Lower leg skin (tissue), 3 donors: Measurements from ENCODE around the gene CRHBP.

Experiments used
- CTCF ChIP-seq, 3 donors: fragments of 450-650 bp; IDR thresholded peaks; one replicate each; pipeline ENCODE4 v1.5.1; 2016; ENCODE audit warnings: antibody characterized with exemption in 3 of 3, mild to moderate bottlenecking in 3 of 3, moderate library complexity in 2 of 3
- POLR2A ChIP-seq, 2 donors: fragments of 450-650 bp; IDR thresholded peaks; one replicate each; pipeline ENCODE4 v1.6.1; 2016 to 2017; ENCODE audit warnings: antibody characterized with exemption in 2 of 2, mild to moderate bottlenecking in 1 of 2, moderate library complexity in 1 of 2

DNA sequence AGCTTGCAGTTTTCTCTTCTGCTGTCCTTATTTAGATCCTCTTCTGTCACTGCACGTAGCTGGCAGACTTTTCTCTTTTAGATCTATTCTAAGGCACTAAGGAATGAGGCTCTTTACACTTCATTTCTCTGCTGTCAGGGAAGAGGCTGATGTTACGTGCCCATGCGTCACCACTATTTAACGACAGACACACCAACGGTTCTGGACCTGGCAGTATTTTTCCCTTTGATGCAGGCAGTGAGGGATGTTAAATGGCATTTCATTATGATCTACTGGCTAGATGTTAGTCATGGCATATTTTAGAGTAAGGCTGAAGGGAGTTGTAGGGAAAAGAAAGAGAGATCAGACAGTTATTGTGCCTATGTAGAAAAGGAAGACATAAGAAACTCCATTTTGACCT is 8.2 kb upstream of the CRHBP start:
- TF ChIP-seq CTCF (IDR thresholded peaks at IDR 0.05) (no peak), POLR2A (IDR thresholded peaks at IDR 0.05) (no peak)
